SU-DHL-6 (cell line): ENCODE results near the gene KIF3A.

ENCODE experiments used
- H2AFZ ChIP-seq: fragments of 200-600 bp; sonication (generic); 2 replicates; pipeline ENCODE4 v1.6.1; 2014; ENCODE audit warnings: low read depth, mild to moderate bottlenecking, moderate library complexity, mixed read lengths, antibody characterized with exemption, low read length; ENCODE audit not compliant: severe bottlenecking
- H3F3A ChIP-seq: fragments of 200-600 bp; shearing (Covaris generic); 2 replicates; pipeline ENCODE4 v1.6.0; 2016; ENCODE audit warnings: antibody characterized with exemption, mild to moderate bottlenecking; ENCODE audit not compliant: insufficient read depth
- H3K27ac ChIP-seq: fragments of 200-600 bp; sonication (generic); 2 replicates; pipeline ENCODE4 v1.5.1; 2016; ENCODE audit warnings: low read depth, mild to moderate bottlenecking, low read length, moderate library complexity, mixed read lengths
- H3K27me3 ChIP-seq: fragments of 200-600 bp; sonication (generic), shearing (Covaris generic); 2 replicates; pipeline ENCODE4 v1.6.0; 2014; ENCODE audit warnings: mild to moderate bottlenecking, low read length
- H3K36me3 ChIP-seq: fragments of 200-600 bp; sonication (generic); 2 replicates; pipeline ENCODE4 v1.6.1; 2014; ENCODE audit warnings: mild to moderate bottlenecking, low read length, mixed read lengths
- H3K4me2 ChIP-seq: fragments of 300-600, 200-600 bp; shearing (Covaris generic), sonication (generic); 2 replicates; pipeline ENCODE4 v1.6.0; 2014; ENCODE audit warnings: low read length, low read depth, mild to moderate bottlenecking; ENCODE audit not compliant: poor library complexity, severe bottlenecking
- H3K4me3 ChIP-seq: fragments of 200-600 bp; sonication (generic); 2 replicates; pipeline ENCODE4 v1.5.1; 2014; ENCODE audit warnings: antibody characterized with exemption, low read length, mild to moderate bottlenecking, mixed read lengths; ENCODE audit not compliant: insufficient read depth, poor library complexity, severe bottlenecking
- H3K79me2 ChIP-seq: fragments of 200-600 bp; sonication (generic); 2 replicates; pipeline ENCODE4 v1.6.1; 2014; ENCODE audit warnings: mild to moderate bottlenecking, low read length, moderate library complexity; ENCODE audit not compliant: insufficient read depth
- H3K9ac ChIP-seq: fragments of 200-600 bp; sonication (generic); 2 replicates; pipeline ENCODE4 v1.7.0; 2014; ENCODE audit warnings: mild to moderate bottlenecking, low read length
- H3K9me2 ChIP-seq: fragments of 200-600 bp; sonication (generic); replicated peaks from 2 replicates; pipeline ENCODE4 v1.6.1; 2014; ENCODE audit warnings: low read length; ENCODE audit not compliant: insufficient read depth
- H3K9me3 ChIP-seq: fragments of 200-600 bp; sonication (generic); 2 replicates; pipeline ENCODE4 v1.6.1; 2014; ENCODE audit warnings: low read length, mixed read lengths; ENCODE audit not compliant: insufficient read depth
- H4K20me1 ChIP-seq: fragments of 200-600 bp; sonication (generic); 2 replicates; pipeline ENCODE4 v1.6.1; 2014; ENCODE audit warnings: low read depth, mild to moderate bottlenecking, antibody characterized with exemption, low read length, moderate library complexity, mixed read lengths
- CTCF ChIP-seq: fragments of 200-600 bp; sonication (generic); IDR thresholded peaks from one replicate; pipeline ENCODE4 v1.5.1; 2017; ENCODE audit warnings: antibody characterized with exemption, mild to moderate bottlenecking, low read length, moderate library complexity; ENCODE audit not compliant: insufficient read depth, poor library complexity, severe bottlenecking
- EZH2phosphoT487 ChIP-seq: fragments of 200-600 bp; sonication (generic), shearing (Covaris generic); conservative IDR thresholded peaks from 2 replicates; pipeline ENCODE4 v1.6.1; 2018; ENCODE audit warnings: mild to moderate bottlenecking, antibody characterized with exemption, low read length, moderate library complexity, mixed read lengths

KIF3A gene

GRCh38 chr5:132673488-132673887, 63.9 kb downstream of the KIF3A start:
- Histone ChIP-seq H3K27ac (no peak overlapping the region), H3K27me3 (no peaks in the 10 kb centered on the region)

GRCh38 chr5:132671000-132671399, 66.3 kb downstream of the KIF3A start:
- H3K4me3 ChIP-seq = no peak overlapping the region
- H3K9ac ChIP-seq = no peak overlapping the region
- no peaks in the 10 kb centered on the region for H3K27me3 ChIP-seq
- no peak overlapping the region for H2AFZ ChIP-seq
- no peaks in the 10 kb centered on the region for H4K20me1 ChIP-seq
- H3F3A ChIP-seq = no peaks in the 10 kb centered on the region
- no peaks in the 10 kb centered on the region for H3K36me3 ChIP-seq
- TF ChIP-seq EZH2phosphoT487 (no peak), CTCF (no peak)
- no peak overlapping the region for H3K27ac ChIP-seq
- no peaks in the 10 kb centered on the region for H3K9me3 ChIP-seq
- no peak overlapping the region for H3K4me2 ChIP-seq
- H3K9me2 ChIP-seq = no peaks in the 10 kb centered on the region
- H3K79me2 ChIP-seq = no peaks in the 10 kb centered on the region

More at GRCh38 chr5:132673488-132673887, 63.9 kb downstream of the KIF3A start:
- no peak for TF ChIP-seq CTCF
- no peaks in the 10 kb centered on the region for H3K9me3 ChIP-seq
- H4K20me1 ChIP-seq = no peaks in the 10 kb centered on the region
- no peak overlapping the region for H3K4me2 ChIP-seq
- no peaks in the 10 kb centered on the region for H3F3A ChIP-seq
- H3K9me2 ChIP-seq = no peaks in the 10 kb centered on the region
- no peak overlapping the region for H3K9ac ChIP-seq
- H2AFZ ChIP-seq = no peak overlapping the region
- H3K36me3 ChIP-seq = no peaks in the 10 kb centered on the region
- H3K4me3 ChIP-seq = no peak overlapping the region
- no peaks in the 10 kb centered on the region for H3K79me2 ChIP-seq

DNA sequence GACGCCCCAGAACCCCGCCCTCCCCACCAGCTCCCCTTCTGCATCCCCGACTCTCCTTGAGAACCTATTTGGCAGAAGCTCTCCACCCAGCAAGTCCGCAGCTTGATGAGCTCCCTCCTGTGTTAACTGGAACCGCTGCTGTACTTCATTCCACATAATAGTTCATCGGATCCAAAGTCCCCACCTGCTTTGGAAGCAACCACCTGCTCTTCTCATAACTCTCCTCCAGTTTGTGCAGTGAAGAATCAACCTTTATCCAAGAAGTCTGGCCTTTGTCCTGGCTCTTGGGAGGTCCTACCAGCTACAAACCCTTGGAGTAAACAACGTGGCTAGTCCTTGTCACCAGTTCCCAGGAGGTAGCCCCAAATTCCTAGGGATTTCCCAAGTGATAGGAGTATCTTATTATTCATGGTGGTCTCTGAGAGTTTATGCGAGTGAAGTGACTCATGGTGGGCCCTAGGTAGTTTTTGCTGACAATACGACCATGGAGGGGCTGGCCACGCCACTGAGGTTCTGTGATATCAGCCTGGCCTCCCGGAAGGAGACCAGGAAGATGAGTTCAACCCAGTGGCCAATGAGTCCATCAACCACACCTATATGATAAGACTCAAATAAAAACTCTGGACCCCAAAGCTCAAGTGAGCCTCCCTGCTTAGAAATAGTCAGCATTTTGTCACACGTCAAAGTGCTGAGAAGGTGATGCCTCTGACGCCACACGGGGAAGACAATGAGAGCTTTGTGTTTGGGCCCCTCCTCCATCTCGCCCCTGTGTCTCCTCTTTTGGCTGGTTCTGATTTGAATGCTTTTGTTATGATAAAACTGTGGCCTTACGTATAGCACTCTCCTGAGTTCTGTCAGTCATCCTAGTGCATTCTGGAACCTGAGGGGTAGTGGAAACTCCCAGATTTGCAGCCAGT, 67.1 kb downstream of the KIF3A start:
- TF ChIP-seq CTCF (no peak), EZH2phosphoT487 (no peak)
- Histone ChIP-seq H3K4me3 (no peak overlapping the region), H3F3A (no peaks in the 10 kb centered on the region), H3K9ac (no peak overlapping the region), H3K4me2 (no peak overlapping the region), H3K79me2 (no peaks in the 10 kb centered on the region), H3K27ac (no peak overlapping the region), H4K20me1 (no peaks in the 10 kb centered on the region), H2AFZ (no peak overlapping the region), H3K36me3 (no peaks in the 10 kb centered on the region), H3K9me3 (no peaks in the 10 kb centered on the region), H3K27me3 (no peaks in the 10 kb centered on the region), H3K9me2 (no peaks in the 10 kb centered on the region)
